ENCODE measurements around the gene DPH5. TPM values are rescaled to one million over a fixed set of nuclear protein-coding genes. Genes with fewer than 3 reads are reported as not detected.

DPH5 gene
- total RNA-seq, 6 experiments from 2014 or later: 10.9 to 21.4 (median 16.8) TPM

Other genes with a start within 250 kb of the DPH5 start
- gene EXTL2, start 130.9 kb downstream of the DPH5 start, total RNA-seq: 1 to 10 TPM; 5.2 to 8.7 (median 7.4) TPM
- gene SLC30A7, start 129.7 kb downstream of the DPH5 start, total RNA-seq: 10 to 100 TPM; 19.1 to 32.2 (median 23.3) TPM
- gene S1PR1, start 211.2 kb upstream of the DPH5 start, total RNA-seq: 10 to 100 TPM in 2 of 6 experiments, 1 to 10 TPM in 4; 9.0 to 14.8 (median 9.3) TPM

Measured in right lobe of liver (tissue), 5 donors.